Right renal pelvis (tissue), 4 donors: ENCODE measurements around the gene CNIH3. TPM values are rescaled to one million over a fixed set of nuclear protein-coding genes. Genes with fewer than 3 reads are reported as not detected.
A peak's percentile ranks its signal among the peaks of the same experiment; 100 is the strongest.

Source experiments
- DNase-seq, 4 donors: peaks; one replicate each; pipeline ENCODE4 v3.0.0-alpha.2; 2013; ENCODE audit warnings: low read depth in 4 of 4, low spot score in 3 of 4, missing footprints in 1 of 4
- polyA plus RNA-seq, 4 donors: library from polyadenylated mRNA; unstranded; fragments of 120-200 nt; gene quantifications; one replicate each; pipeline ENCODE4 v1.2.1, GENCODE V29; 2013; ENCODE audit not compliant: insufficient read length in 4 of 4

The CNIH3 gene
- polyA plus RNA-seq, 4 donors, result 9.5 to 11.1 (median 10.7) TPM

DNA sequence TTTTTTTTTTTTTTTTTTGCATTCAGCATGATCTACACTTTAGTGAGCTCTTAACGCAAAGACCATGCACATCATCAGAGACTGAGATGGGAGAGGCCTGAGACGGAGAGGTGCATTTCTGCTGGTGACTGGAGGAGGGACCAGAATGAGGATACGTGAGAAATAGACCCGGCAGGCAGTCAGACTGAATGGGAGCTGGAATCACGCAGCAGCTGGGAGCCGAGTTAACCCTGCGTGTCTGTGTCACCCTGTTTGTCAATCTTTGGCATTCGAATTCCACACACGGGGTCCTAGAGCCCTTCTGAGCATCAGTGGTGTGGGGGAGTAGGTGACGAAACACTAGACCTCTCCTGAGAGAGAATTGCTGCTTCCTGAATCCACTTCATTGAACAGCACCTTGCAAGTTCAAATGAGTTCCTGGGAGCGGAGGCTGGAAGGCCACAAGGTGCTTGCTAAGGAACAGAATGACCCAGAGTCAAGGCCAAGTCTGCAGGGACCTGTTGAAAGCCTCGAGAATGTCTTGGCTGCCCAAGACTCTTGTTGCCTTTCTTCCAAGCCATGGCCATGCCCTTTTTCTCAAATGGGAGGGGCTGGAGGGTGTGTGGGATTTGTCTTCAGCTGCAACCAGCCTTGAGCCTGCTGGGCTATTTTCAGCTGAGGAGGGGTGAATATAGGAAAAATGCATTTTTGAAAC, 123.3 kb downstream of the CNIH3 start:
- DNase-seq, result no peak

GRCh38 chr1:224739997-224740684, 124.0 kb downstream of the CNIH3 start:
- DNase-seq, result no peak

DNA sequence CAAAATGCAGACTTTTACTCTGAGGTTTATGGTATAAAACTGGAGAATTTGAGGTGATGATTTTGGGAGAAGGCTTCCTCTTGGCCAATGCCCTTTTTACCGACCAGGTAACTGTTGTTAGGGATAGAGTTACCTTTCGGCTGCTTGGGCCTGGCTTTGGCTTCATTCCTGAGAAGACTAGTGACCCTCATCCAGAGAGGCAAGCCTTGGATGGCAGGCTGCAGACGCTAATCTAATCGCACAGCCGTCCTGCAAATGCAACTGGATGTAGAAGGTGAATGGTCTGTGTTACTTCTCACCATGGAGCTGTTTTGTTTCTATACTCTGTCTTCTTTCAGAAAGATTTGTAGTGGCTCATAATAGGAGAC, 124.6 kb downstream of the CNIH3 start:
- no peak for DNase-seq

DNA sequence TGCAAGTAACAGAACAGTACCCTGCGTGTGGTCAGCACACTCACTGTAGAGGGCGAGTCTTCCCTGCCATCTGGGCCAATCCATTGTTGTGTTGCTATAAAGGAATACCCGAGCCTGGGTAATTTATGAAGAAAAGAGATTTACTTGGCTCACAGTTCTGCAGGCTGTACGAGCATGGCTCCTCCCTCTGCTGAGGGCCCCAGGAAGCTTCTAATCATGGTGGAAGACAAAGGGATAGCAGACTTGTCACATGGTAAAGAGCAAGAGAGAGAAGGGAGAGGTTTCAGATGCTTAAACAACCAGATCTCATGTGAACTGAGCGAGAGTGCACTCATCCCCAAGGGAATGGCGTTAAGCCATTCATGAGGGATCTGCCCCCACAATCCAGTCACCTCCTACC, 126.2 kb downstream of the CNIH3 start:
- DNase-seq, result no peak

GRCh38 chr1:224743608-224744164, 127.6 kb downstream of the CNIH3 start:
- no peak for DNase-seq

GRCh38 chr1:224744521-224744920, 128.4 kb downstream of the CNIH3 start:
- DNase-seq, result no peak

DNA sequence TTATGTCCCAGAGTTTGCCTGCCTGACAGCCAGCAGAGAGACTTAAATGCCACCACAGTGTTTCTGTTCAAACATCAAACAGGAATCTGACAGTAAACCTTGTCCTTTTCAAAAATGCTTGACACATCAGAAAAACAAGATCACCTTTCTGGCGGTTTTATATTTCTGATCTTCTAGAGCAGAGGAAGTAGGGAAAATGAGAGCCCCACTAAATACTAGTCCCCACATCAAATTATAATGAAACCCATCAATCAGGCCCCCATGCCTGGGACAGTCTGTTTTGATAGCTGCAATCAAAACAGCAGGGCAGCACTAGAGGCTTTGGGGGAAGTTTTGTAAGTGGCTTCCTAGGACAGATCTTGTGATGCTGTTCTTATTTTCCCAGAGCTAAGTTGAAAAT, 129.3 kb downstream of the CNIH3 start:
- DNase-seq, result peak in 1 of 4 donors; percentile 50

GRCh38 chr1:224745924-224746323, 129.8 kb downstream of the CNIH3 start:
- DNase-seq, result no peak

- DNase-seq, result no peak
Observed at GRCh38 chr1:224747578-224747977, 131.5 kb downstream of the CNIH3 start.

DNA sequence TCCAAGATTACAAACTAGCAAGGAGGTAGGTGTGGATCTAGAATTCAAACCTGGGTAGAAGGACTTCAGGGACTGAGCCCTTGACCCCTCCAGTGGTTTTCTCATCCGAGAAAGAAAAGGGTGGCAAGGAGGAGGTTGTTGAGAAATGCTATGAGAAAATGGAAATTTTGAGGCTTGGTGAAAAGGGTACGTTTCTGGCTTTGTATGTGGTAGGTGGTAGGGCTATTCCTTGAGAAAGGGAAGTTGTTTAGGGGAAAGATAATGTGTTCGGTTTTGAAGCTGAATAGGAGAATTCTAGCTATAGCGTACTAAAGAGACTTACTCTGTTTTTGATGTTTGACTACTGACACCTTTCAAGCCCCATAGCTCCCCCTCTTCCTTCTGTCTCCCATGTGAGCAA, 133.8 kb downstream of the CNIH3 start:
- DNase-seq, result no peak

- no peak for DNase-seq
Observed at GRCh38 chr1:224751624-224752311, 135.7 kb downstream of the CNIH3 start.

DNA sequence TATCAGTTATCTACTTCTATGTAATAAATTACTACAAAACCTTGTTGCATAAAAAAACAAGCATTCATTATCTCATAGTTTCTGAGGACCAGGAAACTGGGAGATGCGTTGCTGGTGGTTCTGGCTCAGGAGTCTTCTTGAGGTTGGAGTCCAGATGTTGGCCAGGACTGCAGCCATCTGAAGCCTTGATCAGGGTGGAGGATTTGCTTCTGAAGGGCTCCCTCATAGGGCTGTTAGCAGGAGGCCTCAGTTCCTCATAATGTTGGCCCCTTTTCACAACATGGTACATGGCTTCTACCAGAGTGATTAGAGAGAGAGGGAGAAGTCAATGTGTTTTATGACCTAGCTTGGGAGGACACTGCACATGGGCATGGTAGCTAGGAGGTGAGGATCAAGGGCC, 137.4 kb downstream of the CNIH3 start:
- no peak for DNase-seq

- DNase-seq, result no peak
Observed at GRCh38 chr1:224755586-224755985, 139.5 kb downstream of the CNIH3 start.

DNA sequence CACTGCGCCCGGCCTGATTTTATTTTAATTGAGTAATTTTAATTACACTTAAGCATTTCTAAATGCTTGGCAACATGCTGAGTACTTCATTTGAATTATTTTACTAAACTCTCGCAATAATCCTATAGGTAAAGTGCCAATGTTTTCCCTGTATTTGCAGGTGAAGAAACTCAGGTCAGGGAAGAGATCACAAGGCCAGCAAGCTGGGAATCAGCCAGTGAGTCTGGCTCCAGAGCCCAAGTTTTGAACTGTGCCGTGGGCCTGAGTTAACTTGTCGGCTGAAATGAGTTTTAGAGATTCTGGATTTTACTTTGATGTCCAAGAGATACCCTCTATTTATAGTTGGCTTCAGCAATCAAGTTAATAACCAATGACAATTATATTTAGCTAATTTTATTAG, 141.4 kb downstream of the CNIH3 start:
- no peak for DNase-seq

DNA sequence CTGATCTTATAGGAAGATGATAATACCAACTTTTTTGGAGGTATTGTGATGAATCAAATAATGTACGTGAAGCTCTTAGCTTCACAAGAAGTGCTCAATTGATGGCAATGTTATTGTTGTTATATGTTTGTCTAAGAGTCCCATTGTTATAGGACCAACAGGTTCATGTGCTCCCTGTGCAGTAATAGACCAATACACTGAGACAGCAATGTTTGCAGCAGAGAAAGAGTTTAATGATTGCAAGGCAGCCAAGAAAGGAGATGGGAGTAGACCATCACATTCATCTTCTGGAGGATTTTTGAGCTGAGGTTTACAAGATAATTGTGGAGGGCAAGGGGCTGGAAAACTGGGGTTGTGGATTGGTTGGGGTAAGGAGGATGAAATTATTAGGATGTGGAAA, 143.0 kb downstream of the CNIH3 start:
- DNase-seq, result no peak

GRCh38 chr1:224759681-224760091, 143.6 kb downstream of the CNIH3 start:
- DNase-seq, result peak in 1 of 4 donors; percentile 31

DNA sequence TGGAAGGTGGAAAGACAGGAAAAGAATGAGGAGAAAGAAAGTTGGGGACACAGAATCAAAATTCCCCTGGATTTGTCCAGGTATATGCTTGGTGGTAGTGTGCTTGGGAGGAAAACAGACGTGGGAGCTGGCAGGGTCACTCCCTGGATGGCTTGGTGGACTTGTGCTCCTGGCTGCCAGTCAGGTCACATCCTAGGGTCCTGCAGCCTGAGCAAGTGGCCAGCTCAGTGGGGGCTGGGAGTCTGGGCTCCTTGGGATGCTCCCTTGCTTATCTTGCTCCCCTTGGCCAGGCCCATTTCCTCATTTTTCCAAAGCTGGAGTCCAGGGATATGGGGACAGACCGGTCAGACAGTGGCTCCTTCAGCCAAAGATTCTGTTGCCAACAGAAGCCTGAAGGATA, 144.0 kb downstream of the CNIH3 start:
- DNase-seq, result no peak

DNA sequence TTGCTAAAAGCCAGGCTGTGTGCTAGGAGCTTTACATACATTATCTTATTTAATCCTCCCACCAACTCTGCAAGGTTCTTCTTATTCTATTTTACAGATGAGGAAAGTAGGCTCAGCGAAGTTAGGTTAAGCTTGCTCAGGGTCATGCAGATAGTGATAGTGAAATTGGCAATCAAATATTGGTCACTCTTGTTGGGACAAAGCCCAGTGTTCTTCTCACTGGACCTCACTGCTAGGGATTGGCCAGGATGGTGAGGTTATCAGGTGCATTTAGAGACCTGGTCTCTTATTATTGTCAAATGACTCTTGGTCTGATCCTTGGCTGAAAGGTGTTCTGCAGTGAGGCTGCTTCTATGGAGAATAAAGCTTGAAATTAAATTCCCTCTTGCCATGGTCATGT, 145.1 kb downstream of the CNIH3 start:
- no peak for DNase-seq

- DNase-seq, result no peak
Observed at GRCh38 chr1:224762046-224762445, 145.9 kb downstream of the CNIH3 start.

- DNase-seq, result no peak
Observed at GRCh38 chr1:224762701-224763100, 146.6 kb downstream of the CNIH3 start.

GRCh38 chr1:224763126-224763775, 147.1 kb downstream of the CNIH3 start:
- DNase-seq, result no peak
